ENCODE data around the gene FBXW11. TPM values are rescaled to one million over a fixed set of nuclear protein-coding genes. Genes with fewer than 3 reads are reported as not detected.
"Not testable (repeated sequence)": the region's sequence is repeated elsewhere in the genome, so short reads cannot be mapped to it uniquely, and the experiment has no call there.

Gene FBXW11
- total RNA-seq, 2 donors from 2014 or later, result 28.3 to 30.1 TPM

DNA sequence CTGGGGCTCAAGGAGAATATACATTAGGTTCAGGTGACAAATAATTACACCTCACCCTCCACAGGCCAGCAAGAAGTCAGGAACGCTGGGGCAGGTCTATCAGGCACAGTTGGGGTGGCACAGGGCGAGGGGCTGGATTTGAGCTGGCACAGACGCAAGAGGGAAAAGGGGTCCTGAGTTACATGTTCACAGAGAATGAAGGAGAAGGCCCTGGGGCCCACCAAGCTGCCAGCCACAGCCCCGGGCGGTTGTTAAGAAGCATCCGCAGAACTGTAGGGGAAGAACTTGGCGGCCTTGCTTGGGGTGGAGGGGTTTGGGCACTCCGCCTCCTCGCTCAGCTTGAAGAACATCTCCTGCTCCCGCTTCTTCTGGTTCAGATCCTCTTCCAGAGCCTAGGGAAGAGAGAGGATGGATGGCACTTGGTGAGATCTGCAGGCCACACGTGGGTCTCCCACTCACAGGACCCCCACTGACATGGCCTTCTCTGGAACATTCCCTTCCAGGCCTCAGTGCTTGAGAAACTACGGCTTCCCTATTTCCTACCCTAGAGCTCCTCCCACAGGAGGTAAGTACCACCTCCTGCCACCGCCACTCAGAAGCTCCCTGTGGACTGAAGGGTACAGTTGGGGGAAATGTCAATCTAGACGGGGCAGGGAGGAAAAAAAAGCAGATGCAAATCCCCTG lies 38.3 kb upstream of the FBXW11 start:
- peak overlapping the region; percentile 78 for H3K27ac Mint-ChIP-seq
- peaks cover 7% of the 10 kb centered on the region for H3K36me3 Mint-ChIP-seq (ENCODE audit: low read depth)
- no peaks in the 10 kb centered on the region for H3K27me3 Mint-ChIP-seq
- DNase-seq (no peak), ATAC-seq (no peak)
- H3K4me1 Mint-ChIP-seq, result peaks cover 21% of the 10 kb centered on the region
- peak overlapping the region; percentile 57 for H3K4me3 Mint-ChIP-seq
- H3K9me3 ChIP-seq (ENCODE audit: control insufficient read depth, low read length, poor library complexity, severe bottlenecking), result no peaks in the 10 kb centered on the region

DNA sequence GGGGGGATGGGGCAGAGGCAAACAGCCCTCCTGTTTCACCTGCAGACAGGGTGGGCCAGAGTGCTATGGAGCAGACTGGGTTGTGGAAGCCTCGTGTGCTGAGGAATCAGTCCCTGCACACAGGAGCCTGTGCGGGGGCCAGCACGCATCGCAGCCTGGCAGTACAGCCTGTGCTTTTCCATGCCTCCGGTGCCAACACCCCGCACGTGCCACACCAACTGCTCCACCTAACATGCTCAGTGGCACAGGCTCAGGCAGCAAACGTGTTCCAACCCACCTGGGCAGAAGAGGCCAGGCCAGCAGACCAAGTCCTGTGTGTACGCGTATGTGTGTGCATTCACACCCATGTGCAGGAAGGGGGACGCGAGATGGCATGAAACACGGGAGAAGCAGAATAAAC lies 37.4 kb upstream of the FBXW11 start:
- H3K36me3 Mint-ChIP-seq (ENCODE audit: low read depth), result peaks cover 2% of the 10 kb centered on the region

GRCh38 chr5:172042183-172042582 lies 35.7 kb upstream of the FBXW11 start:
- DNase-seq, result no peak
- peak; percentile 19 for ATAC-seq
- Mint-ChIP-seq H3K4me1 (peaks cover 13% of the 10 kb centered on the region), H3K27ac (peak overlapping the region; percentile 78), H3K27me3 (no peaks in the 10 kb centered on the region), H3K36me3 (ENCODE audit: low read depth) (no peaks in the 10 kb centered on the region), H3K4me3 (no peak overlapping the region)
- H3K9me3 ChIP-seq (ENCODE audit: control insufficient read depth, low read length, poor library complexity, severe bottlenecking), result no peaks in the 10 kb centered on the region

More for the DNA sequence above, 37.4 kb upstream of the FBXW11 start:
- peaks cover 17% of the 10 kb centered on the region for H3K4me1 Mint-ChIP-seq
- H3K4me3 Mint-ChIP-seq, result peak overlapping the region; percentile 47
- H3K27ac Mint-ChIP-seq, result peak overlapping the region; percentile 78
- no peaks in the 10 kb centered on the region for H3K9me3 ChIP-seq (ENCODE audit: control insufficient read depth, low read length, poor library complexity, severe bottlenecking)
- no peak for ATAC-seq
- no peaks in the 10 kb centered on the region for H3K27me3 Mint-ChIP-seq
- no peak for DNase-seq

DNA sequence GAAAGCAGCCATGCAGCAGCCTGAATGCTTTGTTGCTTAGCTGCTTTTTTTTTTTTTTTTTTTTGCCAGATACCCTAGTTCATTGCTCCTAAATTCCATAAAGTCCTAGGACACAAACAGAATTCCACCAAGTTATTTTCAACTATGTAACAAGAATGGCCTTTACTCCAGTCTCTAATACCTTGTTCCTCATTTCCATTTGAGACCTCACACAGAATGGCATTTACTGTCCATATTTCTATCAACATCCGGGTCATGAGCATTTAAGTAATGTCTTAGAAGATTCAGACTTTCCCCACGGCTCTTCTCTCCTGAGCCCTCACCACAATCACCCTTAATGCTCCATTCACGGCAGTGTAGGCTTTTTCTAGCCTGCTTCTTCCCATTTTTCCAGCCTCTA lies 31.7 kb upstream of the FBXW11 start:
- H3K4me3 Mint-ChIP-seq, result no peak overlapping the region
- H3K4me1 Mint-ChIP-seq, result peaks cover 18% of the 10 kb centered on the region
- H3K36me3 Mint-ChIP-seq (ENCODE audit: low read depth), result peaks cover 2% of the 10 kb centered on the region
- H3K27ac Mint-ChIP-seq, result no peak overlapping the region
- no peaks in the 10 kb centered on the region for H3K27me3 Mint-ChIP-seq
- no peaks in the 10 kb centered on the region for H3K9me3 ChIP-seq (ENCODE audit: control insufficient read depth, low read length, poor library complexity, severe bottlenecking)
- no peak for ATAC-seq
- DNase-seq, result no peak

- no peak overlapping the region for H3K4me3 Mint-ChIP-seq
- H3K4me1 Mint-ChIP-seq, result peaks cover 16% of the 10 kb centered on the region
- DNase-seq (no peak), ATAC-seq (no peak)
- H3K36me3 Mint-ChIP-seq (ENCODE audit: low read depth), result peaks cover 5% of the 10 kb centered on the region
- no peaks in the 10 kb centered on the region for H3K27me3 Mint-ChIP-seq
- H3K9me3 ChIP-seq (ENCODE audit: control insufficient read depth, low read length, poor library complexity, severe bottlenecking), result no peaks in the 10 kb centered on the region
- peak overlapping the region; percentile 6 for H3K27ac Mint-ChIP-seq
These were observed 28.6 kb upstream of the FBXW11 start for GRCh38 chr5:172035049-172035448.

DNA sequence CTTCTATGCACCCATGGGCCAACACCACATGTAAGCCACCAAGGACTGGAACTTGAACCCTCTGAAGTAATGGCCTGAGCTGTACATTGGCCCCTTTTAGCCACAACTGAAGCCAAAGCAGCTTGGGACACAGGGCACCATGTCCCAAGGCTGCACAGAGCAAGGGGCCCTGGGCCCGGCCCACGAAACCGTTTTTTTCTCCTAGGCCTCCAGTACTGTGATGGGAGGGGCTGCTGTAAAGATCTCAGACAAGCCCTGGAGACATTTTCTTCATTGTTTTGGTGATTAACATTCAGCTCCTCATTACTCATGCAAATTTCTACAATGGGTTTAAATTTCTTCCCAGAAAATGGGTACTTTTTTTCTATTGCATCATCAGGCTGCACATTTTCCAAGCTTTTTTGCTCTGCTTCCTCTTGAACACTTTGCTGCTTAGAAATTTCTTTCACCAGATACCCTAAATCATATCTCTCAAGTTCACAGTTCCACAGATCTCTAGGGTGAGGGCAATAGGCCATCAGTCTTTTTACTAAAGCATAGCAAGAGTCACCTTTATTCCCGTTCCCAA lies 25.5 kb upstream of the FBXW11 start:
- ATAC-seq (no peak), DNase-seq (no peak)
- no peaks in the 10 kb centered on the region for H3K9me3 ChIP-seq (ENCODE audit: control insufficient read depth, low read length, poor library complexity, severe bottlenecking)
- H3K4me1 Mint-ChIP-seq, result peaks cover 8% of the 10 kb centered on the region
- no peak overlapping the region for H3K4me3 Mint-ChIP-seq
- no peak overlapping the region for H3K27ac Mint-ChIP-seq
- no peaks in the 10 kb centered on the region for H3K27me3 Mint-ChIP-seq
- peaks cover 5% of the 10 kb centered on the region for H3K36me3 Mint-ChIP-seq (ENCODE audit: low read depth)

DNA sequence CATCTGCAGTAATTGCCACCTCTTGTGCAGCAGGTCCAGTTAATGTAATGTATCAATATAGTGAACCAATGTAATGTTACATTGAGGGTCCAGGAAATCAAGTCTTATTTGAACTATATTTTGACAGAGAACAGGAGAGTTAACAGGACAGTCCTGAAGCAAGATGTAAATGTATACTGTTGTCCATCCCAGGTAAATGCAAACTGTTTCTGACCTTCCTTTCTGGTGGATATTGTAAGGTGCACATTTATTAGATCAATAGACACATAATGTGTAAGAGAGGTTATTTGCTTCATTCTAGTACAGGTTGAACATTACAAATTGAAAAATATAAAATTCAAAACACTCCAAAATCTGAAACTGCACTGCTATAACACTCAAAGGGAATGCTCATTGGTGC lies 23.4 kb upstream of the FBXW11 start:
- Mint-ChIP-seq H3K4me3 (no peak overlapping the region), H3K4me1 (peaks cover 3% of the 10 kb centered on the region), H3K27ac (no peak overlapping the region), H3K27me3 (no peaks in the 10 kb centered on the region), H3K36me3 (ENCODE audit: low read depth) (peaks cover 5% of the 10 kb centered on the region)
- DNase-seq (no peak), ATAC-seq (no peak)
- no peaks in the 10 kb centered on the region for H3K9me3 ChIP-seq (ENCODE audit: control insufficient read depth, low read length, poor library complexity, severe bottlenecking)

DNA sequence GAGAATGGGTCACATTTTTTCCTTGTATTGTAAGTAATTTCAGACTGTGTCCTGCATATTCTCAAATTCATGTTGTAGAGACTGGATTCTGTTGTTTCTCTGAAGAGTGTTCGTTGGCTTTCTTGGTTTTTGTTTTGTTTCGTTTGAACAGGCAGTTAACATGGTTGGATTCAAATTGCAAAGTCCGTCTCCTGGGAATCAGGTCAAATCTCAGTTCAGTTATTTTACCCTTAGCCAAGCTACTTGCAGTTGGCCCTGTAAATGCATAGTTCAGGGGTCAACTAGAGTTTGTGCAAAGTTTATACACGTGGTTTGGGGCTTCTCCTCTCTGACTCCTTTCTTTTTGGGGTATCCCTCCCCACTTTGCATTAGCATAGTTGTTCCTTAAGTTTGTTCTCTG lies 21.7 kb upstream of the FBXW11 start:
- peaks cover 5% of the 10 kb centered on the region for H3K36me3 Mint-ChIP-seq (ENCODE audit: low read depth)
- DNase-seq, result no peak
- no peaks in the 10 kb centered on the region for H3K9me3 ChIP-seq (ENCODE audit: control insufficient read depth, low read length, poor library complexity, severe bottlenecking)

DNA sequence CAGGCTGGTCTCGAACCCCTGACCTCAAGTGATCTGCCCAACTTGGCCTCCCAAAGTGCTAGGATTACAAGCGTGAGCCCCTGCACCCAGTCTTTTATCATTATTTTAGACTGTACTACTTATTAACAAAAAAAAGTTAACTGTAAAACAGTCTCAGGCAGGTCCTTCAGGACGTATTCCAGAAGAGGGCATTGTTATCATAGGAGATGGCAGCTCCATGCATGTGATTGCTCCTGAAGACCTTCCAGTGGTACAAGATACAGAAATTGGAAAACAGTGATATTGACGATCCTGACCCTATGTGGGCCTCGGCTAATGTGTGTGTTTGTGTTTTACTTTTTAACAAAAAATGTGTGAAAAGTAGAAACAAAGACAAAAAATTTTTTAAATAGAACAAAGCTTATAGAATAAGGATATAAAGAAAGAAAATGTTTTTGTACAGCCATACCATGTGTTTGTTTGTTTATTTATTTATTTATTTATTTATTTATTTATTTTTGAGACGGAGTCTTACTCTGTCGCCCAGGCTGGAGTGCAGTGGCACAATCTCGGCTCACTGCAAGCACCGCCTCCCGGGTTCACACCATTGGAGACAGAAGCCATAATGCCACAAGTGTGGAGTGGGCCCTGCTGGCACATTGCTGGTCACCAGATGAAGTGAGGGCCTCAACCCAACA lies 13.8 kb upstream of the FBXW11 start:
- not testable (repeated sequence) for H3K27me3 Mint-ChIP-seq; H3K36me3 Mint-ChIP-seq (ENCODE audit: low read depth); H3K4me1 Mint-ChIP-seq; H3K27ac Mint-ChIP-seq; ATAC-seq; DNase-seq; H3K9me3 ChIP-seq (ENCODE audit: control insufficient read depth, low read length, poor library complexity, severe bottlenecking); H3K4me3 Mint-ChIP-seq

More for the DNA sequence above, 21.7 kb upstream of the FBXW11 start:
- Mint-ChIP-seq H3K4me1 (no peaks in the 10 kb centered on the region), H3K27me3 (no peaks in the 10 kb centered on the region), H3K4me3 (no peak overlapping the region), H3K27ac (no peak overlapping the region)
- ATAC-seq, result no peak

- Mint-ChIP-seq H3K4me3 (no peak overlapping the region), H3K27me3 (no peaks in the 10 kb centered on the region), H3K27ac (no peak overlapping the region), H3K36me3 (ENCODE audit: low read depth) (peaks cover 2% of the 10 kb centered on the region), H3K4me1 (no peaks in the 10 kb centered on the region)
- ATAC-seq, result no peak
- DNase-seq, result no peak
- no peaks in the 10 kb centered on the region for H3K9me3 ChIP-seq (ENCODE audit: control insufficient read depth, low read length, poor library complexity, severe bottlenecking)
These were observed 8.9 kb upstream of the FBXW11 start for GRCh38 chr5:172015346-172015745.

DNA sequence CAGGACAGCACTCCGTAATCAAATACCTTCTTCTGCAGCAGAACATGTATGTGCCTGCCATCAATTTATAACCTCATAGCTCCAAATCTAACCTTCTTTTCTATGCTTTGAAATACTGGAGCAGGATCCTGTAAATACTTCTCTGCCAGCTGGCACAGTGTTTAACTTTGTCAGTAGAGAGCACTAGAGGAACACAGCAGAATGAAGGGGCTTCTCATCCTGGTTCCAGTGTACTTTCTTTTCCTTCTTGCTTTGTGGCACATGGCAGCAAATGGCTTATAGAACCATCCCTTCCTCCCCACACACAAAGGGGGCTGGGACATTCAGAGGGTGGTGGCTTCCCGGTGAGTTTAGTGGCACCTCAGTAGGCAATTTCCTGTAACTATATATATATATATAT lies 3.8 kb upstream of the FBXW11 start:
- Mint-ChIP-seq H3K4me3 (no peak overlapping the region), H3K27me3 (no peaks in the 10 kb centered on the region), H3K27ac (no peak overlapping the region), H3K36me3 (ENCODE audit: low read depth) (peaks cover 3% of the 10 kb centered on the region), H3K4me1 (peaks cover 16% of the 10 kb centered on the region)
- ATAC-seq (no peak), DNase-seq (no peak)
- H3K9me3 ChIP-seq (ENCODE audit: control insufficient read depth, low read length, poor library complexity, severe bottlenecking), result no peaks in the 10 kb centered on the region

DNA sequence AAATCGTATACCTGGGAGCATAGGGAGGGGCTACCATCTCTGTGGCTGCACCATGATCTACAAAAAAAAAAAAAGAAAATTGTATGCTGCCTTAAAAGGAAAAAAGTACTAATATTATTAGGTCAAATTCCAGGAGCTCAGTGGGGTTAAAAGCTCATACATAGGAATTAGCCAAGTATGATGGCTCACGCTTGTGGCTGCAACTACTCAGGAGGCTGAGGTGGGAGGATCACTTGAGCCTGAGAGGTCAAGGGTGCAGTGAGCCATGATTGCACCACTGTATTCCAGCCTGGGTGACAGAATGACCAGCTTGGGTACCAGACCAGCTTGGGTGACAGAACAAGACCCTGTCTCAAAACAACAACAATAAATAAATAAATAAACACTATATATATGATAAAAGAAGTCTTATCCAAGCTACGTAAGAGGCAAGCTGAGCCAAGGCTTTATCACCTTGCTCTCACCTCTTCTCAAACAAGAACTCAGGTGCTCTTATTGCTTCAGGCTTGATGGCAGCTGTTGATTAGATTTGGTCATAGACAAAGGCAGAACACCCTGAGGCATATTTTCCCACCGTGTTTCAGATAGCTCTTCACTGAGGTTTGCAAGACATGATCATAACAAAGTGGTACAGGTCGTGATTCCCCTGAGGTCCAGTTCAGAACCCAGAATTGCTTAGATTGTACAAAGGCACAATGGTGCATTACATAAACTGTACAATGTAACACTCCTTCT lies 3.3 kb upstream of the FBXW11 start:
- no peak for DNase-seq
- Mint-ChIP-seq H3K36me3 (ENCODE audit: low read depth) (peaks cover 3% of the 10 kb centered on the region), H3K4me1 (peaks cover 22% of the 10 kb centered on the region), H3K27me3 (no peaks in the 10 kb centered on the region), H3K4me3 (no peak overlapping the region), H3K27ac (no peak overlapping the region)
- no peaks in the 10 kb centered on the region for H3K9me3 ChIP-seq (ENCODE audit: control insufficient read depth, low read length, poor library complexity, severe bottlenecking)
- no peak for ATAC-seq

DNA sequence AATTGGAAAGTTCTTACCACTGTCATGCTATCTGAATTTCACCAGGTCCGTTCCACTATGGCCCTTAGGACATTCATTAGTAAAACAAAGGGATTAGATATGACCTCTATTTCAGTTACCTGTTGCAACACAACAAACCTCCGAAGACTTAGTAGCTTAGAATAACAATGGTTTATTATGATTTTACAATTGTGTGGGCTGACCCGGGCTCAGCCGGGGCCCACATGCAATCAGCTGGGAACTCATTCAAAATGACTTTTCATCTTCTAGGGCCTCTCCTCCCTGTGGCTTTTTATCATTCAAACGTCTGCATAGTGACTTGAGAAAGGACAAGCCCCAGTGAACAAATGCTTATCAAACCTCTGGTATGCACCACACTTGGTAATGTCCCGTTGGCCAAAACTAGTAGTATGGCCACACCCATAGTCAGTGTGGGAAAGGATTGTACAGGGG lies 2.3 kb upstream of the FBXW11 start:
- Mint-ChIP-seq H3K27ac (no peak overlapping the region), H3K27me3 (no peaks in the 10 kb centered on the region), H3K4me3 (no peak overlapping the region), H3K36me3 (ENCODE audit: low read depth) (peaks cover 3% of the 10 kb centered on the region), H3K4me1 (peaks cover 24% of the 10 kb centered on the region)
- no peak for DNase-seq
- H3K9me3 ChIP-seq (ENCODE audit: control insufficient read depth, low read length, poor library complexity, severe bottlenecking), result no peaks in the 10 kb centered on the region
- ATAC-seq, result no peak

Data from T-helper 17 cell (primary cell).